ENCODE measurements around the gene MATN4. TPM values are rescaled to one million over a fixed set of nuclear protein-coding genes. Genes with fewer than 3 reads are reported as not detected.

The MATN4 gene
- total RNA-seq, 4 donors from 2014 or later, result 5.6 TPM; not detected in 3

DNA sequence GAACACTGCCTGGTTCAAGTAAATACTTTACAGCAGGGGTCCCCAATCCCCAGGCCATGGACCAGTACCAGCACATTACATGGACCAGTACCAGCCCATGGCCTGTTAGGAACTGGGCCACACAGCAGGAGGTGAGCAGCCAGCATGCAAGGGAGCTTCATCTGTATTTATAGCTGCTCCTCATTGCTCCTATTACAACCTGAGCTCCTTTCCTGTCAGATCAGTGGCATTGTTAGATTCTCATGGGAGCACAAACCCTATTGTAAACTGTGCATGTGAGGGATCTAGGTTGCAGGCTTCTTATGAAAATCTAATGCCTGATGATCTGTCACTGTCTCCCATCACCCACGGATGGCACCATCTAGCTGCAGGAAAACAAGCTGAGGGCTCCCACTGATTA, 13.4 kb downstream of the MATN4 start:
- Histone ChIP-seq H3K4me3 (no peak overlapping the region), H3K27ac (no peak overlapping the region), H3K36me3 (no peaks in the 10 kb centered on the region), H3K4me1 (peaks cover 0 to 9% of the 10 kb centered on the region in 2 donors), H3K9me3 (no peaks in the 10 kb centered on the region), H3K27me3 (no peaks in the 10 kb centered on the region)
- intact Hi-C loops (cut with DNase I; ENCODE audit: low total_unique reads), result no loop called here
- no peak for TF ChIP-seq POLR2A (IDR thresholded peaks at IDR 0.05)
- TF ChIP-seq, protein P1, sequence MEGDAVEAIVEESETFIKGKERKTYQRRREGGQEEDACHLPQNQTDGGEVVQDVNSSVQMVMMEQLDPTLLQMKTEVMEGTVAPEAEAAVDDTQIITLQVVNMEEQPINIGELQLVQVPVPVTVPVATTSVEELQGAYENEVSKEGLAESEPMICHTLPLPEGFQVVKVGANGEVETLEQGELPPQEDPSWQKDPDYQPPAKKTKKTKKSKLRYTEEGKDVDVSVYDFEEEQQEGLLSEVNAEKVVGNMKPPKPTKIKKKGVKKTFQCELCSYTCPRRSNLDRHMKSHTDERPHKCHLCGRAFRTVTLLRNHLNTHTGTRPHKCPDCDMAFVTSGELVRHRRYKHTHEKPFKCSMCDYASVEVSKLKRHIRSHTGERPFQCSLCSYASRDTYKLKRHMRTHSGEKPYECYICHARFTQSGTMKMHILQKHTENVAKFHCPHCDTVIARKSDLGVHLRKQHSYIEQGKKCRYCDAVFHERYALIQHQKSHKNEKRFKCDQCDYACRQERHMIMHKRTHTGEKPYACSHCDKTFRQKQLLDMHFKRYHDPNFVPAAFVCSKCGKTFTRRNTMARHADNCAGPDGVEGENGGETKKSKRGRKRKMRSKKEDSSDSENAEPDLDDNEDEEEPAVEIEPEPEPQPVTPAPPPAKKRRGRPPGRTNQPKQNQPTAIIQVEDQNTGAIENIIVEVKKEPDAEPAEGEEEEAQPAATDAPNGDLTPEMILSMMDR (IDR thresholded peaks at IDR 0.05), result no peak
- no peak for DNase-seq

DNA sequence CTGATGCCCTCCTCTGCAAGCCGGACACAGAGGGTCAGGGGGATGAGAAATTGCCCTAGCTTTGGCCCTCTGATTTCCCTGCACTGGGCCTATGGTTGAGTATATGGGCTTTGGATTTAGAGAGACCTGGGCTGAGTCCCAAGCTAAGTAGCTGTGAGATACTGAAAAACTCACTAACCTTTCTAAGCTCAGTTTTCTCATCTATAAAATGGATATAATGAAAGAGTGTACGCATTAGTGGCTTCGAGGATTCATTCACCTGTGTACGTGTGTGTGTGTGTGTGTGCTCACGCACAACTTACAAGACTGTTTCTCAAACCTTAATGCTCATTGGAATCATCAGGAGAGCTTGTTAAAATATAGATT, 14.1 kb downstream of the MATN4 start:
- no peaks in the 10 kb centered on the region for H3K27me3 ChIP-seq
- intact Hi-C loops (cut with DNase I; ENCODE audit: low total_unique reads), result no loop called here
- no peak overlapping the region for H3K4me3 ChIP-seq
- no peaks in the 10 kb centered on the region for H3K9me3 ChIP-seq
- no peak for DNase-seq
- H3K4me1 ChIP-seq, result peaks cover 0 to 9% of the 10 kb centered on the region in 2 donors
- TF ChIP-seq, protein P1 (IDR thresholded peaks at IDR 0.05), result no peak
- no peak for TF ChIP-seq POLR2A (IDR thresholded peaks at IDR 0.05)
- H3K27ac ChIP-seq, result no peak overlapping the region
- H3K36me3 ChIP-seq, result no peaks in the 10 kb centered on the region

DNA sequence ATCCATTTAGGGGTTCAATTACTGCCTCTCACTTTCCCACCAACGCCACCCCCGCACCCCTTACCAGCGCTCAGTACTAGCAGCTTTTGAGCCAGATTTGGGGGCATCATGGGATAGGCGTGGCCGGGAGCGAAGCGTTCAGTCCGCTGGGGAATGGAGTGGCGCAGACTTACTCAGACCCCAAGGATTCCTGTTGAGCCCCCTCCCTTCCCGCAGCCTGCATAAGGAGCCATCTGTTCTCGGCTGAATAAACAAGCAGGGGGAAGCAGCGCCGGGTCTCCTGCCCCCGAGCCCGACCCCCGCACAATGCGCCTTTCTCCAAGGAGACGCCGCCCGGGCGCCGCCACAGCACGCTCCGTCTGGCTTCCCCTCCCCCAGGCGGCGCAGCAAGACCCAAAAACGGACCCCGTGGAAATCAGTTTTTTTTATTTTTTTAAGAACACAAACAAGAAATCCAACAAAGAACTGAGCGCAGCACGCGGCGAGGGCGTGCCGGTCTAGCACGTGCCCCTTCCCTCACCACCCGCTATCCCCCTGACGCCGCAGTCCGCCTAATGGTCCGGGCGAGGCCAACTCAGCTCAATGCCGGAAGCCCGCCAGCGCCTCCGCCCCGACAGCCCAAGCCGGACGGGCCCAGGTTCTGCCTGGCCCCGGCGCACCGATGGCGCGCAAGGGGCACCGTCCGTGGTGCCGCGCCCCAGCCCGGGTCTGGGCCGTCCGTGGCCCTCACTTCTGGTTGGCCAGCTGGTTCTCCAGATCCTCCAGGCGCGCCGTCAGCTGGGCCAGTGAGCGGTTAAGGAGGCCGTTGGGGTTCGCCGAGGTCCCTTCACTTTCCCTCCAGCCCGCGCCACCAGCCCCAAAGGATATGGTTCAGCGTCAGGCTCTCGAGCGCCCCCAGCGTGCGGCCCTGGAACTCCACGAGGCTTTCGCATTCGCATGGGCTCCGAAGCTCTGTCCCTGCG, 14.8 kb downstream of the MATN4 start:
- DNase-seq, result peak; percentile 67 to 71
- Histone ChIP-seq H3K36me3 (no peaks in the 10 kb centered on the region), H3K4me1 (peaks cover 0 to 9% of the 10 kb centered on the region in 2 donors), H3K27ac (no peak overlapping the region), H3K27me3 (no peaks in the 10 kb centered on the region), H3K9me3 (no peaks in the 10 kb centered on the region), H3K4me3 (peak overlapping the region; percentile 17 to 32)
- intact Hi-C loops (cut with DNase I; ENCODE audit: low total_unique reads), result no loop called here
- TF ChIP-seq, protein P1 (IDR thresholded peaks at IDR 0.05), result peak; percentile 64 to 87 (median 74)
- TF ChIP-seq POLR2A (IDR thresholded peaks at IDR 0.05), result no peak

DNA sequence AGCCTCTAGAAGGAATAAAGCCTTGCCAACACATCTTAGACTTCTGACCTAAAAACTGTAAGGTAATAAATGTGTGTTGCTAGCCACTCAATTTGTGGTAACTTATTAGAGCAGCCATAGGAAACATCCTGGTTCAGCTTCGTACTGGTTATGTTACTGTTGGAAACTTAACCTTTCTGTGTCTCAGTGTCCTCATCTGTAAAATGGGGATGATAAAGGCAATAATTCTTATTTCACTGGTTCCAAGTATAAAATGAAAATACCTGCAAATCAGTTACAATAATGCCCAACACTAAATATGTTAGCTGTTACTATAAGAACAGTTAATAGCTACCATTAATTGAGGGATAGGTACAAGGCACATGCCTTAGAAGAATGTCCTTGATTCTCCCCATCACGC, 15.8 kb downstream of the MATN4 start:
- H3K36me3 ChIP-seq, result no peaks in the 10 kb centered on the region
- intact Hi-C loops (cut with DNase I; ENCODE audit: low total_unique reads), result no loop called here
- no peak for DNase-seq
- no peaks in the 10 kb centered on the region for H3K9me3 ChIP-seq
- no peak overlapping the region for H3K27ac ChIP-seq
- peaks cover 0 to 9% of the 10 kb centered on the region in 2 donors for H3K4me1 ChIP-seq
- no peak overlapping the region for H3K4me3 ChIP-seq
- TF ChIP-seq, protein P1 (IDR thresholded peaks at IDR 0.05), result no peak
- no peak for TF ChIP-seq POLR2A (IDR thresholded peaks at IDR 0.05)
- no peaks in the 10 kb centered on the region for H3K27me3 ChIP-seq

DNA sequence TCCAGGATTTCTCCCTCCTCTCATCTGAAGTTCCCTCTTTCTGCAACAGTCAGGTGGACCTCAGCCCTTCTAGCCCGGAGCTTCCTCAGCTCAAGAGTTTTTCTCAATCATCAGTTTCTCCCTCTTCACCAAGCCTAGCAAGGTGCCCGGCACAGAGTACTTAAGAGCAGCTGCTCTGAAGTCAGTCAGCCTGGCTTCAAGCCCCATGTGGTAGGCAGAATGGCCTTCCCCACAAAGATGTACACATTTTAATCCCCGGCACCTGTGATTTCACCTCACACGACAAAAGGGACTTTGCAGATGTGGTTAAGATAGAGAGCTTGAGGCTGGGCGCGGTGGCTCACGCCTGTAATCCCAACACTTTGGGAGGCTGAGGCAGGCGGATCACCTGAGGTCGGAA, 16.6 kb downstream of the MATN4 start:
- H3K27ac ChIP-seq, result no peak overlapping the region
- TF ChIP-seq POLR2A (IDR thresholded peaks at IDR 0.05), result no peak
- TF ChIP-seq, protein P1 (IDR thresholded peaks at IDR 0.05), result no peak
- no peaks in the 10 kb centered on the region for H3K36me3 ChIP-seq
- H3K27me3 ChIP-seq, result no peaks in the 10 kb centered on the region
- no peak overlapping the region for H3K4me3 ChIP-seq
- peaks cover 0 to 9% of the 10 kb centered on the region in 2 donors for H3K4me1 ChIP-seq
- intact Hi-C loops (cut with DNase I; ENCODE audit: low total_unique reads), result no loop called here
- no peaks in the 10 kb centered on the region for H3K9me3 ChIP-seq
- DNase-seq, result no peak

Measured in uterus (tissue), 4 donors.